ENCODE data around the gene HBM.

HBM gene

GRCh38 chr16:129075-129474, 36.7 kb upstream of the HBM start:
- Histone ChIP-seq H3K9me3 (ENCODE audit: insufficient read depth, low read depth, low read length) (no peaks in the 10 kb centered on the region), H3K4me3 (ENCODE audit: low read length) (no peak overlapping the region), H3K27ac (ENCODE audit: low read depth, low read length) (no peak overlapping the region), H3K9ac (ENCODE audit: low read depth, low read length) (no peak overlapping the region), H3K4me1 (ENCODE audit: insufficient read depth, low read length) (no peaks in the 10 kb centered on the region), H3K36me3 (ENCODE audit: insufficient read depth, low read length) (no peaks in the 10 kb centered on the region), H3K27me3 (ENCODE audit: insufficient read depth, low read length) (no peaks in the 10 kb centered on the region)
- 90% methylated on average over 2 of the region's 2 CpGs for WGBS

- H3K36me3 ChIP-seq (ENCODE audit: insufficient read depth, low read length) = no peaks in the 10 kb centered on the region
- no peaks in the 10 kb centered on the region for H3K4me1 ChIP-seq (ENCODE audit: insufficient read depth, low read length)
- no peaks in the 10 kb centered on the region for H3K9me3 ChIP-seq (ENCODE audit: insufficient read depth, low read depth, low read length)
- no peak overlapping the region for H3K9ac ChIP-seq (ENCODE audit: low read depth, low read length)
- 93% methylated on average over 15 of the region's 15 CpGs for WGBS
- H3K27ac ChIP-seq (ENCODE audit: low read depth, low read length) = no peak overlapping the region
- H3K27me3 ChIP-seq (ENCODE audit: insufficient read depth, low read length) = no peaks in the 10 kb centered on the region
- H3K4me3 ChIP-seq (ENCODE audit: low read length) = no peak overlapping the region
Observed at GRCh38 chr16:130533-131173, 35.1 kb upstream of the HBM start.

GRCh38 chr16:132120-132519, 33.7 kb upstream of the HBM start:
- Histone ChIP-seq H3K4me3 (ENCODE audit: low read length) (no peak overlapping the region), H3K9ac (ENCODE audit: low read depth, low read length) (no peak overlapping the region), H3K27me3 (ENCODE audit: insufficient read depth, low read length) (no peaks in the 10 kb centered on the region), H3K36me3 (ENCODE audit: insufficient read depth, low read length) (no peaks in the 10 kb centered on the region), H3K27ac (ENCODE audit: low read depth, low read length) (no peak overlapping the region), H3K4me1 (ENCODE audit: insufficient read depth, low read length) (no peaks in the 10 kb centered on the region), H3K9me3 (ENCODE audit: insufficient read depth, low read depth, low read length) (no peaks in the 10 kb centered on the region)
- 94% methylated on average over 7 of the region's 7 CpGs for WGBS

DNA sequence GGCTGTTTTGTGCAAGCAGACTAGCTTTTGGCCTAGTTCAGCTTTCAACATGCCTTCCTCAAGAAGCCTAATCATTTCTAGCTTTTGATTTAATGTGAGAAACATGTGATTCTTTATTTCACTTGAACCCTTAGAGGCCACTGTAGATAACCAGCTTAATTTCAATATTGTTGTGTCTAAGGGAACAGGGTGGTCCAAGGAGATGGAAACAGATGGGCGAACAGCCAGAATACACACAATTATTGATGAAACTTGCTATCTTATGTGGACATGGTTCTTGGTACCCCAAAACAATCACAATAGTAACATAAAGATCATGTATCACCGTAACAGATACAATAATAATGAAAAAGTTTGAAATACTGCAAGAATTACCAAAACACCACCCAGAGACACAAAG, 32.1 kb upstream of the HBM start:
- Histone ChIP-seq H3K9me3 (ENCODE audit: insufficient read depth, low read depth, low read length) (no peaks in the 10 kb centered on the region), H3K4me1 (ENCODE audit: insufficient read depth, low read length) (no peaks in the 10 kb centered on the region), H3K4me3 (ENCODE audit: low read length) (no peak overlapping the region), H3K27ac (ENCODE audit: low read depth, low read length) (no peak overlapping the region), H3K27me3 (ENCODE audit: insufficient read depth, low read length) (no peaks in the 10 kb centered on the region), H3K36me3 (ENCODE audit: insufficient read depth, low read length) (no peaks in the 10 kb centered on the region), H3K9ac (ENCODE audit: low read depth, low read length) (no peak overlapping the region)
- 100% methylated on average over 1 of the region's 2 CpGs for WGBS

DNA sequence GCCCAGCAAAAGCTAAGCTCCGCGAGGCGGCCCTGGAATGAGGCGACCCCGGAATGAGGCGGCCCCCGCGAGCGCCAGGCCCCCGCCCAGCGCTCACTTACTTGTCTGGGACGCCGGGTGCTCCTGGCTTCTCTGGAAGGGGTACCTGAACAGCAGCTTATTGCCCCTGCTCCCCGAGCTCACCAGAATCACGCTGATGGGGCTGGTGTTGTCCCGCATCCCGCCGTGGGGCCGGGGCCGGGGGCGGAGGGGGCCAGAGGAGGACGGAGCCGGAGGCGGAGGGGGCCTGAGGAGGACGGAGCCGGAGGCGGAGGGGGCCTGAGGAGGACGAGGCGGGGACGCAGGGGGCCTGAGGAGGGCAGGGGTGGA, 27.7 kb upstream of the HBM start:
- H3K27me3 ChIP-seq (ENCODE audit: insufficient read depth, low read length) = no peaks in the 10 kb centered on the region
- no peaks in the 10 kb centered on the region for H3K4me1 ChIP-seq (ENCODE audit: insufficient read depth, low read length)
- H3K36me3 ChIP-seq (ENCODE audit: insufficient read depth, low read length) = no peaks in the 10 kb centered on the region
- peak overlapping the region; percentile 88 for H3K9ac ChIP-seq (ENCODE audit: low read depth, low read length)
- peak overlapping the region; percentile 85; the same call in 1 of the 2 replicates for H3K27ac ChIP-seq (ENCODE audit: low read depth, low read length)
- H3K9me3 ChIP-seq (ENCODE audit: insufficient read depth, low read depth, low read length) = no peaks in the 10 kb centered on the region
- peak overlapping the region; percentile 83 for H3K4me3 ChIP-seq (ENCODE audit: low read length)
- 2% methylated on average over 26 of the region's 30 CpGs for WGBS

DNA sequence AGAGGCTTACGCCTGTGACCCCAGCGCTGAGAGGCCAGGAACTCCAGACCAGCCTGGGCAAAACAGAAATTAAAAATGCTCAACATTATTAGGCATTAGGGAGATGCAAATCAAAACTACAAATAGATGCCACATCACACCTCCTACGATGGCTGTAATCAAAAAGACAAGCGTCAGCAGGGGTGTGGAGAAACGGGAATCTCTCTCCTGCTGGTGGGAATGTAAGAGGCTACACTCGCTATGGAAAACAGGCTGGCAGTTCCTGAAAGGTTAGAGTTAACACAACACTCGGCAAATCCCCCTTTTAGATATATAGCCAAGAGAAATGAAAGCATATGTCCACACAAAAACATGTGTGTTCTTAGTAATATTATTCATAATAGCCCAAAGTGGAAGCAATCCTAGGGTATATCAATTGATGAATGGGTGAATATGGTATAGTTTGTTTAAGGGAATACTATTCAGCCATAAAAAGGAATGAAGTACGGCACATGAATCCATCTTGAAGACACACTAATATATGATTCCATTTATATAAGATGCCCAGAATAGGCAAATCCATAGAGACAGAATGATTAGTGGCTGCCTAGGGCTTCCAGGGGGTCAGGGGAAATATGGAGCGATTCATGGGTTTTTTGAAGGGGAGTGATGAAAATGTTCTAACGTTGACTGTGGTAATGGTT, 25.5 kb upstream of the HBM start:
- Histone ChIP-seq H3K9me3 (ENCODE audit: insufficient read depth, low read depth, low read length) (no peaks in the 10 kb centered on the region), H3K4me3 (ENCODE audit: low read length) (no peak overlapping the region), H3K27me3 (ENCODE audit: insufficient read depth, low read length) (no peaks in the 10 kb centered on the region), H3K4me1 (ENCODE audit: insufficient read depth, low read length) (no peaks in the 10 kb centered on the region), H3K9ac (ENCODE audit: low read depth, low read length) (no peak overlapping the region), H3K36me3 (ENCODE audit: insufficient read depth, low read length) (no peaks in the 10 kb centered on the region), H3K27ac (ENCODE audit: low read depth, low read length) (no peak overlapping the region)
- WGBS = 71% methylated on average over 8 of the region's 10 CpGs

DNA sequence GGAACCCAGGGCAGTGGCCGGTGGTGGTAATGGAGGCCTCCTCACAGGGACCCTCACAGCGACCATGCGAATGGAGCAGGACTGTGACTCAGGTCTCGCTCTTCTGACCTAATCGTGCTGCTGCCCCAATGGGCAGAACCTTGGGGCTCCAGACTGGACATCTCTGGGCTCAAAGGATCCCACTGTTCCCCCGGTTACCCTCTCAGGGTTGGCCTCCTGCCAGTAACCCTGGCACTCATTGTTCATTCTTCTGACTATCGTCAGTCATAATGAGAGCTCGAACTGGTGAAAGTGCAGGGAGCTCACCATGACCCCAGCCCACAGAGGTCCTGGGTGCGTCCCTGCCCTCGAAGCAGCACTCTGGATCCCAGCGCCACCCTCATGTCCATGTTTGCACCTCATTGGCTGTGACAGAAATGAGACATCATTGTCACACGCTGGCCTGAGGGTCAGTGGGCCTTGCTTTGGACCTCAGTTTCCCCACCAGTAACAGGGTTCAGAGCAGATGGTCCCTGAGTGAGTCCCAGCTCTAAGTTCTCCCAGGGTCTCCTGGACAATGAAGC, 23.3 kb upstream of the HBM start:
- no peaks in the 10 kb centered on the region for H3K36me3 ChIP-seq (ENCODE audit: insufficient read depth, low read length)
- no peaks in the 10 kb centered on the region for H3K9me3 ChIP-seq (ENCODE audit: insufficient read depth, low read depth, low read length)
- no peak overlapping the region for H3K9ac ChIP-seq (ENCODE audit: low read depth, low read length)
- no peak overlapping the region for H3K27ac ChIP-seq (ENCODE audit: low read depth, low read length)
- no peak overlapping the region for H3K4me3 ChIP-seq (ENCODE audit: low read length)
- WGBS = 90% methylated on average over 12 of the region's 12 CpGs
- no peaks in the 10 kb centered on the region for H3K27me3 ChIP-seq (ENCODE audit: insufficient read depth, low read length)
- H3K4me1 ChIP-seq (ENCODE audit: insufficient read depth, low read length) = no peaks in the 10 kb centered on the region

- Histone ChIP-seq H3K27ac (ENCODE audit: low read depth, low read length) (no peak overlapping the region), H3K4me1 (ENCODE audit: insufficient read depth, low read length) (no peaks in the 10 kb centered on the region), H3K9me3 (ENCODE audit: insufficient read depth, low read depth, low read length) (no peaks in the 10 kb centered on the region), H3K9ac (ENCODE audit: low read depth, low read length) (no peak overlapping the region), H3K4me3 (ENCODE audit: low read length) (no peak overlapping the region), H3K36me3 (ENCODE audit: insufficient read depth, low read length) (no peaks in the 10 kb centered on the region), H3K27me3 (ENCODE audit: insufficient read depth, low read length) (no peaks in the 10 kb centered on the region)
- WGBS = 91% methylated on average over 6 of the region's 6 CpGs
Observed at GRCh38 chr16:143047-143446, 22.7 kb upstream of the HBM start.

DNA sequence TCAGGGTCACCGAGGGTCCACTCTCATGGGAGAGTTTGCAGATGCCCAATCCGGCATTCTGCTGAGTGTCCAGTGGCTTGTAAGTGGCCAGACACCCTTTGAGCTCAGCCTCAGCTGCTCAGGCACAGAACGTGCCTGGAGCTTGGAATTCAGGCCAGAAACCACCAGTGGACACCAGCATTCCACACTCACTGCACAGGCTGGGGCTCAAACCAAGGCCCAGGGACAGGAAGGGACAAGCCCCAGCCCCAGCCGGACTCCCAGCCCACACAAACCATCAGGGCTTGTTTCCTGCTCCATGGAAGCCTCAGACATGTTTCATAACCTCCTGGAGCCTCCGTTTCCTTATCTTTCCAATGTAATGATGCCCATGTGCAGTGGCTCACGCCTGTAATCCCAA, 22.3 kb upstream of the HBM start:
- Histone ChIP-seq H3K27ac (ENCODE audit: low read depth, low read length) (no peak overlapping the region), H3K9ac (ENCODE audit: low read depth, low read length) (no peak overlapping the region), H3K27me3 (ENCODE audit: insufficient read depth, low read length) (no peaks in the 10 kb centered on the region), H3K4me3 (ENCODE audit: low read length) (no peak overlapping the region), H3K9me3 (ENCODE audit: insufficient read depth, low read depth, low read length) (no peaks in the 10 kb centered on the region), H3K36me3 (ENCODE audit: insufficient read depth, low read length) (no peaks in the 10 kb centered on the region), H3K4me1 (ENCODE audit: insufficient read depth, low read length) (no peaks in the 10 kb centered on the region)
- WGBS = 88% methylated on average over 6 of the region's 6 CpGs

- H3K27ac ChIP-seq (ENCODE audit: low read depth, low read length) = no peak overlapping the region
- 94% methylated on average over 14 of the region's 14 CpGs for WGBS
- no peak overlapping the region for H3K4me3 ChIP-seq (ENCODE audit: low read length)
- H3K4me1 ChIP-seq (ENCODE audit: insufficient read depth, low read length) = no peaks in the 10 kb centered on the region
- H3K9ac ChIP-seq (ENCODE audit: low read depth, low read length) = no peak overlapping the region
- no peaks in the 10 kb centered on the region for H3K36me3 ChIP-seq (ENCODE audit: insufficient read depth, low read length)
- H3K9me3 ChIP-seq (ENCODE audit: insufficient read depth, low read depth, low read length) = no peaks in the 10 kb centered on the region
- H3K27me3 ChIP-seq (ENCODE audit: insufficient read depth, low read length) = peaks cover 3% of the 10 kb centered on the region; the same call in 1 of the 2 replicates
Observed at GRCh38 chr16:144797-145252, 21.0 kb upstream of the HBM start.

- Histone ChIP-seq H3K9me3 (ENCODE audit: insufficient read depth, low read depth, low read length) (no peaks in the 10 kb centered on the region), H3K27ac (ENCODE audit: low read depth, low read length) (no peak overlapping the region), H3K9ac (ENCODE audit: low read depth, low read length) (no peak overlapping the region), H3K36me3 (ENCODE audit: insufficient read depth, low read length) (no peaks in the 10 kb centered on the region), H3K4me3 (ENCODE audit: low read length) (no peak overlapping the region), H3K27me3 (ENCODE audit: insufficient read depth, low read length) (peaks cover 12% of the 10 kb centered on the region; the same call in 1 of the 2 replicates), H3K4me1 (ENCODE audit: insufficient read depth, low read length) (no peaks in the 10 kb centered on the region)
- 100% methylated on average over 2 of the region's 2 CpGs for WGBS
Observed at GRCh38 chr16:146646-147045, 19.1 kb upstream of the HBM start.
